Measurements from ENCODE around the gene VCP.

GRCh38 chr9:35091536-35091935 is 19.1 kb upstream of the VCP start:
- TF ChIP-seq POLR2AphosphoS5 (IDR thresholded peaks at IDR 0.05) (no peak), CTCF (IDR thresholded peaks at IDR 0.05) (no peak)
